HUES6 (cell line): ENCODE results near the gene PXDN.

Experiments
- H3K27ac ChIP-seq: 2 replicates; pipeline ENCODE4 v1.7.0; 2013; ENCODE audit warnings: low read depth, mild to moderate bottlenecking, low read length, inconsistent platforms
- H3K27me3 ChIP-seq: 2 replicates; pipeline ENCODE4 v1.6.1; 2013; ENCODE audit warnings: low read length; ENCODE audit not compliant: control insufficient read depth, insufficient read depth
- H3K36me3 ChIP-seq: 2 replicates; pipeline ENCODE4 v1.6.1; 2013; ENCODE audit warnings: low read length; ENCODE audit not compliant: control insufficient read depth, insufficient read depth
- H3K4me1 ChIP-seq: 2 replicates; pipeline ENCODE4 v1.6.1; 2013; ENCODE audit warnings: low read length; ENCODE audit not compliant: control insufficient read depth, insufficient read depth
- H3K4me3 ChIP-seq: 2 replicates; pipeline ENCODE4 v1.5.1; 2013; ENCODE audit warnings: low read depth, low read length
- H3K9ac ChIP-seq: one replicate; pipeline ENCODE4 v1.6.1; 2013; ENCODE audit warnings: mild to moderate bottlenecking, low read length
- H3K9me3 ChIP-seq: 2 replicates; pipeline ENCODE4 v1.6.1; 2013; ENCODE audit warnings: low read depth, low read length; ENCODE audit not compliant: control insufficient read depth, insufficient read depth

PXDN gene, protein sequence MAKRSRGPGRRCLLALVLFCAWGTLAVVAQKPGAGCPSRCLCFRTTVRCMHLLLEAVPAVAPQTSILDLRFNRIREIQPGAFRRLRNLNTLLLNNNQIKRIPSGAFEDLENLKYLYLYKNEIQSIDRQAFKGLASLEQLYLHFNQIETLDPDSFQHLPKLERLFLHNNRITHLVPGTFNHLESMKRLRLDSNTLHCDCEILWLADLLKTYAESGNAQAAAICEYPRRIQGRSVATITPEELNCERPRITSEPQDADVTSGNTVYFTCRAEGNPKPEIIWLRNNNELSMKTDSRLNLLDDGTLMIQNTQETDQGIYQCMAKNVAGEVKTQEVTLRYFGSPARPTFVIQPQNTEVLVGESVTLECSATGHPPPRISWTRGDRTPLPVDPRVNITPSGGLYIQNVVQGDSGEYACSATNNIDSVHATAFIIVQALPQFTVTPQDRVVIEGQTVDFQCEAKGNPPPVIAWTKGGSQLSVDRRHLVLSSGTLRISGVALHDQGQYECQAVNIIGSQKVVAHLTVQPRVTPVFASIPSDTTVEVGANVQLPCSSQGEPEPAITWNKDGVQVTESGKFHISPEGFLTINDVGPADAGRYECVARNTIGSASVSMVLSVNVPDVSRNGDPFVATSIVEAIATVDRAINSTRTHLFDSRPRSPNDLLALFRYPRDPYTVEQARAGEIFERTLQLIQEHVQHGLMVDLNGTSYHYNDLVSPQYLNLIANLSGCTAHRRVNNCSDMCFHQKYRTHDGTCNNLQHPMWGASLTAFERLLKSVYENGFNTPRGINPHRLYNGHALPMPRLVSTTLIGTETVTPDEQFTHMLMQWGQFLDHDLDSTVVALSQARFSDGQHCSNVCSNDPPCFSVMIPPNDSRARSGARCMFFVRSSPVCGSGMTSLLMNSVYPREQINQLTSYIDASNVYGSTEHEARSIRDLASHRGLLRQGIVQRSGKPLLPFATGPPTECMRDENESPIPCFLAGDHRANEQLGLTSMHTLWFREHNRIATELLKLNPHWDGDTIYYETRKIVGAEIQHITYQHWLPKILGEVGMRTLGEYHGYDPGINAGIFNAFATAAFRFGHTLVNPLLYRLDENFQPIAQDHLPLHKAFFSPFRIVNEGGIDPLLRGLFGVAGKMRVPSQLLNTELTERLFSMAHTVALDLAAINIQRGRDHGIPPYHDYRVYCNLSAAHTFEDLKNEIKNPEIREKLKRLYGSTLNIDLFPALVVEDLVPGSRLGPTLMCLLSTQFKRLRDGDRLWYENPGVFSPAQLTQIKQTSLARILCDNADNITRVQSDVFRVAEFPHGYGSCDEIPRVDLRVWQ (N-terminal part only)

DNA sequence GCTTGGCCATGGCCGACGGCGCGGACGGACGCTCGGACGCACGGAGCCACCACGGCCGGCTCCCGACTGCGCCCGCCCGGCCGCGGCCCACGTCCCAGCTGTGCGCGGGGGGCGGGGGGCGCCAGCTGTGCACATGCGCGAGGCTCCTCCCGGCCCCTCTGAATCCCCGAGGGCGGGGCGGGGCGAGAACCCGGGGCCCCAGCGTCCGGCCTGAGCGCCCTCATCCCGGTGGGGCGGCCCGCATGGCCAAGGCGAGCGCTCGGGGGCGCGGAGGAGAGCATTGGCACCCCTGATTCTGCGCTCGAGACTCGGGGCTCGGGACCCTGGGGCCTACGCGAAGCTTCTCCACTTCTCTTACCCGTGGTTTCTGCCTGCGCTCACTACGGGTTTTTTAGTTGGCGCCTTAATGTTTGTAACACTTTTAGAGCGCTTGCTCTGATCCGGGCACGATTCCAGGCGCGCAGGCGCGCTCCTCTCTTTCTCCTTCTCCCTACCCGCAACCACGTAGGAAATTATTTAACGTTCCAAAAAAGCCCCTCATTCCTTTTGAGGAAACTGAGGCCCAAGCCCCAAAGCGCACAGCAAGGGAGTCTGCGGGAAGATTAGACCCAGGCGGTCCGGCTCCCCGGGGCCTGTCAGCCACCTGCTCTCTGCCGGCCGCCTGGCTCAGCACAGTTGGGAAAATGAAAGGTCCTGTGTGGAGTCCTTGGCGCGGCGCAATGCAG lies at the start of gene PXDN:
Gene PXDN (minus strand): TSS at position 70 of the 725 bp plus-strand sequence. CDS start 60 bp downstream, at position 10.
- Histone ChIP-seq H3K9me3 (no peaks in the 10 kb centered on the region), H3K27me3 (peaks cover 43% of the 10 kb centered on the region), H3K9ac (peak within 1 kb of the TSS; percentile 87), H3K4me3 (peak within 1 kb of the TSS; percentile 96), H3K27ac (peak within 1 kb of the TSS; percentile 92), H3K36me3 (no peaks in the 10 kb centered on the region), H3K4me1 (peaks cover 33% of the 10 kb centered on the region)

DNA sequence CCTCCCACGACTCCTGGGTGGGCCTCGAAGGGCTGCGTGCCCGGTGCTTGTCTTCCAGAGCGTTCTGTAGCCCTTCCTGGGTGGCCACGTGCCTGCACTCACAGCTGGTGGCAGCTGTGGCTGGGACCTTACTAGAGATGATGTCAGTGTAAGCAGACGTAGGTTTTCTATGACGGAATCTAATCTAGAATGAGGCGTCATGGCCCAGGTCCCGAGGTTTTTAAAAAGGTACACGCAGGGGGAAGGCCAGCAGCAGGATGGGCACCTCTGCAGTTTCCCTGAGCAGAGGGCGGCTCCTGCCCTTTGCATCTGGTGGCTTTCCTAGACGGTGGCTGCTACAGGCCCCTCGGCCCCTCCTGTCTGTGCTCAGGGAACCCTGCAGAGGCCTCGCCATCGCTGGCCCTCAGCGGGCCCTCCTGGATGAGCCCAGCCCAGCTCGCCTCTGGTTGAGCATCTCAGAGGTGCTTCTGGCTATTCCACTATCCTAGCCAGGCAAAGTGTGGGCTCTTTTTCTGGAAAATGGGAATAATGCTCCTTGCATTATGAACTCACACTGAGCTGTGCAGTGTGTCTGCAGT lies 49.6 kb upstream of the PXDN start:
- Histone ChIP-seq H3K27me3 (no peaks in the 10 kb centered on the region), H3K4me3 (no peak overlapping the region), H3K9me3 (no peaks in the 10 kb centered on the region), H3K36me3 (no peaks in the 10 kb centered on the region), H3K4me1 (0 out of 2 replicates have a peak, but pooled peaks cover 6% of the 10 kb centered on the region), H3K27ac (no peak overlapping the region), H3K9ac (no peak overlapping the region)

DNA sequence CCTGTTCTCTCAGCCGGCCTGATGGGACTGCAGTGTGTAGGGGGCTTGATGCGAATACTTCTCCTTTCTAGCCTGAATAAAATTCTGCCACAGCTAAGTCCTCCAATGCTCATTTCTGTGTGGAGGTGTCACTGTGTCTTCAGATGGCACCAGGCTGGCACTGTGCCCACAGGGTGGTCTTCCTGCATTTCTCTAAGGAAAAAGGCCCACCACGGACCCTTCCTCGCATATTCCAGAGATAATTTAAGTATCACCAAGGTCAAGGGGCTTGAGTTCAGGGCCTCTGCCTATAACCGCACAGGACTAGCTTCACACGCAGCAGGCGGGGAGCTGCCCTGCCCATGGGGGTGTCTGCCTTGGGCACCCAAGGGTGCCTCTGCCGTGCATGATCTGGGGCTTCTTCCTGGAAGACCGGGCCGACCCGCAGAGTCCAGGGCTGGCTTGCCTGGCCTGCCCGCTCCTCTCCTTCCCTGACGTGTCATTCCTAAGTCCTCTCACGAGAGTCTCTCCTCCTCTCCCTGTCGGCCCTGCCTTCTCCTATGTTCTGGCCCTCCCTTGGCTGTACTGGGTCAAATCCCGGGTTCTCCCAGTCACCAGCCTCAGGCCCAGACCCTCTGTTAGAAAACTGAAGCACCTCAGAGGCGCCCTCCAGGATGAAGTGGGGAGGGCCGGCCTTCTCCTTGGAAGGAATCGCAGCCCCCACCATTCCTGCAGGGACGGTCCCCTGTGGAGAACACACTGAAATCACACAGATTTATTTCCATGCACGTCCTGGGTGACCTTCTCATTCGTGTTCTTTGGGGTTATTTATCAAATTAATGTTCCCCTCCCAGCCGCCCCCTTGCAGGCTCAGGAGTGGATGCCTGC lies 48.9 kb upstream of the PXDN start:
- peaks cover 11% of the 10 kb centered on the region for H3K4me1 ChIP-seq
- H3K9ac ChIP-seq: no peak overlapping the region
- no peak overlapping the region for H3K27ac ChIP-seq
- no peaks in the 10 kb centered on the region for H3K9me3 ChIP-seq
- no peak overlapping the region for H3K4me3 ChIP-seq
- no peaks in the 10 kb centered on the region for H3K36me3 ChIP-seq
- H3K27me3 ChIP-seq: no peaks in the 10 kb centered on the region

GRCh38 chr2:1791685-1792435 lies 47.5 kb upstream of the PXDN start:
- no peak overlapping the region for H3K27ac ChIP-seq
- no peaks in the 10 kb centered on the region for H3K9me3 ChIP-seq
- H3K9ac ChIP-seq: no peak overlapping the region
- no peaks in the 10 kb centered on the region for H3K36me3 ChIP-seq
- H3K27me3 ChIP-seq: no peaks in the 10 kb centered on the region
- peaks cover 15% of the 10 kb centered on the region for H3K4me1 ChIP-seq
- H3K4me3 ChIP-seq: no peak overlapping the region

GRCh38 chr2:1791006-1791605 lies 46.8 kb upstream of the PXDN start:
- Histone ChIP-seq H3K27me3 (no peaks in the 10 kb centered on the region), H3K9ac (no peak overlapping the region), H3K4me1 (peaks cover 15% of the 10 kb centered on the region), H3K4me3 (no peak overlapping the region), H3K9me3 (no peaks in the 10 kb centered on the region), H3K36me3 (no peaks in the 10 kb centered on the region), H3K27ac (no peak overlapping the region)

- H3K27ac ChIP-seq: no peak overlapping the region
- no peaks in the 10 kb centered on the region for H3K27me3 ChIP-seq
- no peaks in the 10 kb centered on the region for H3K36me3 ChIP-seq
- H3K4me1 ChIP-seq: peaks cover 13% of the 10 kb centered on the region
- H3K4me3 ChIP-seq: no peak overlapping the region
- no peaks in the 10 kb centered on the region for H3K9me3 ChIP-seq
- H3K9ac ChIP-seq: no peak overlapping the region
Measured at GRCh38 chr2:1790473-1790872, 46.2 kb upstream of the PXDN start.

DNA sequence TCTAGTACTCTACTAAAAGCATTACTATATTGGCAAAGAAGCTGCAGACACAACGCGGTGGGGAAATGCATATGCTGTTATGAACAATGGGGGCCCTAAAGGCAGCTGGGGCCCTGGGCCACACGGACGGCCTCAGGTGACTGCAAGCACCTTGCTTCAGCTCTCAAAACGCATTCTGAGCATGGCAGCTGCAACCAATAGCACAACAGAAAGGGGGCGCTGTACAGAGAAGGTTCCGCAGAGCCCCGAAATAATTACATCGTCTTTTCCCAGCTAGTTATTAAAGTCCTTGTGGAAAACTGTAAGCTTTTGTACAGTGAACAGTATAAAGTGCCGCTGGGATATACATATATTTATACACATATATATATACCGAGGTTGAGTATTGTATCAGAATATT lies 45.3 kb upstream of the PXDN start:
- H3K9ac ChIP-seq: no peak overlapping the region
- no peaks in the 10 kb centered on the region for H3K9me3 ChIP-seq
- no peaks in the 10 kb centered on the region for H3K36me3 ChIP-seq
- no peak overlapping the region for H3K27ac ChIP-seq
- H3K4me3 ChIP-seq: no peak overlapping the region
- peaks cover 9% of the 10 kb centered on the region for H3K4me1 ChIP-seq
- no peaks in the 10 kb centered on the region for H3K27me3 ChIP-seq

DNA sequence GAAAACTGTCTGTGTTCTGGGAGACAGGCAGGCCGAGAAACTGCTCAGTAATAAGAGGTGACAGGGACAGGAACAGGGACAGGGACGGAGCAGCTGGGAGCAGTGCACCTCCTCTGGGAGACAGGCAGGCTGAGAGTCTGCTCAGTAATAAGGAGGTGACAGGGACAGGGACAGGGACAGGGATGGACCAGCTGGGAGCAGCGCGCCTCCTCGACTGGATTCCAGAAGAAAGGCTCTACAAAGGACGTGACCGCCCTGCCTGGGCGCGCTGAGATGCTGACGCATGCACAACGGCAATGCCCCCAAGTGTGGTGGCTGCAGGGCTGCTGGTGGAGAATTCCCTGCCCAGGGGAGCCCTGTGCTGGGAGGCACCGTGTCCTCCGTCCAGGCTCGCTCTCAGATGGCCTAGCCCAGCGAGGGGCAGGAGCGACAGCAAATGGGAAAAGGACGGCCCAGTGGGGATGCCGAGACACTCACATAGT lies 44.2 kb upstream of the PXDN start:
- H3K27ac ChIP-seq: no peak overlapping the region
- no peaks in the 10 kb centered on the region for H3K9me3 ChIP-seq
- no peaks in the 10 kb centered on the region for H3K36me3 ChIP-seq
- no peak overlapping the region for H3K4me3 ChIP-seq
- no peak overlapping the region for H3K9ac ChIP-seq
- H3K4me1 ChIP-seq: peaks cover 9% of the 10 kb centered on the region
- no peaks in the 10 kb centered on the region for H3K27me3 ChIP-seq
